Upper lobe of left lung (tissue), 6 donors: Measurements from ENCODE around the gene EEF1AKMT3. TPM values are rescaled to one million over a fixed set of nuclear protein-coding genes. Genes with fewer than 3 reads are reported as not detected.
"Not testable (repeated sequence)": the region's sequence is repeated elsewhere in the genome, so short reads cannot be mapped to it uniquely, and the experiment has no call there.

ENCODE experiments used
- ATAC-seq, 2 donors: fragments of 200-7000 bp; cut with Tn5 transposase; one replicate each; pipeline ENCODE4 v1.9.1; 2022; ENCODE audit warnings: mild to moderate bottlenecking in 2 of 2, moderate library complexity in 2 of 2; ENCODE audit not compliant: low FRiP score in 2 of 2
- DNase-seq, 2 donors: peaks; one replicate each; pipeline ENCODE4 v3.0.0-alpha.2; 2019 to 2020
- H3K27ac ChIP-seq, 4 donors: fragments of 200-600 bp; sonication (generic); one replicate each; pipeline ENCODE4 v1.5.1; 2016 to 2019
- H3K27me3 ChIP-seq, 4 donors: fragments of 200-600 bp; sonication (generic); one replicate each; pipeline ENCODE4 v1.5.1; 2017 to 2019
- H3K36me3 ChIP-seq, 4 donors: fragments of 200-600 bp; sonication (generic); one replicate each; pipeline ENCODE4 v1.5.1; 2016 to 2019
- H3K4me1 ChIP-seq, 4 donors: fragments of 200-600 bp; sonication (generic); one replicate each; pipeline ENCODE4 v1.5.1; 2018 to 2019
- H3K4me3 ChIP-seq, 4 donors: fragments of 200-600 bp; sonication (generic); one replicate each; pipeline ENCODE4 v1.5.1; 2017 to 2019; ENCODE audit warnings: mild to moderate bottlenecking in 2 of 4, moderate library complexity in 1 of 4
- H3K9me3 ChIP-seq, 4 donors: fragments of 200-600 bp; sonication (generic); one replicate each; pipeline ENCODE4 v1.5.1; 2018 to 2019
- CTCF ChIP-seq, 6 experiments: fragments of 450-650 bp in 4 of 6; fragments of 200-600 bp in 2 of 6; sonication (generic) in 2 of 6; IDR thresholded peaks; one replicate each; pipeline ENCODE4 v1.5.1; 2016 to 2019; ENCODE audit warnings: antibody characterized with exemption in 6 of 6
- EP300 ChIP-seq, 4 donors: sonication (generic); formaldehyde crosslinking; IDR thresholded peaks; one replicate each; pipeline ENCODE4 v1.5.1; 2017; ENCODE audit warnings: antibody characterized with exemption in 4 of 4, control low read depth in 2 of 4
- POLR2A ChIP-seq, 4 donors: fragments of 450-650 bp; IDR thresholded peaks; one replicate each; pipeline ENCODE4 v1.5.1; 2016 to 2017; ENCODE audit warnings: antibody characterized with exemption in 4 of 4, mild to moderate bottlenecking in 2 of 4
- POLR2AphosphoS5 ChIP-seq, 2 donors: sonication (generic); formaldehyde crosslinking; IDR thresholded peaks; one replicate each; pipeline ENCODE4 v1.5.1; 2017; ENCODE audit warnings: antibody characterized with exemption in 2 of 2
- WGBS, 2 donors: methylation state at CpG; one replicate each; pipeline ENCODE4 v1.1.5; 2017 to 2018; 5-methylcytosine and 5-hydroxymethylcytosine counted together
- total RNA-seq, 6 donors: library from RNA; depleted of rRNA in 4 of 6; stranded (reverse); fragments of >200 nt in 4 of 6; gene quantifications; one replicate each; pipeline versions ENCODE4 v1.1.0 to v1.2.1, GENCODE V29; 2016 to 2021
- donor health status: DM: no; HTN: no; CAD: no; lungs with moderate emphysema.
- donor health status: DM: no; HTN: yes; CAD: no; lungs with severe emphysema.

Gene EEF1AKMT3
- total RNA-seq, 6 donors from 2014 or later: 4.2 to 18.3 (median 6.4) TPM

GRCh38 chr12:57816855-57817151 is 44.4 kb downstream of the EEF1AKMT3 start:
- Histone ChIP-seq H3K9me3 (no peaks in the 10 kb centered on the region), H3K4me1 (peaks cover 49 to 64% (median 59%) of the 10 kb centered on the region in 4 donors), H3K36me3 (peaks cover 8 to 50% (median 31%) of the 10 kb centered on the region in 4 donors), H3K4me3 (no peak overlapping the region), H3K27me3 (no peaks in the 10 kb centered on the region), H3K27ac (peak overlapping the region; percentile 59 to 88 (median 72))
- peak in 1 of 2 donors; percentile 68 for DNase-seq
- WGBS, 2 donors: 17 to 30% methylated on average over 5 of the region's 5 CpGs
- ATAC-seq: peak; percentile 47 to 86
- TF ChIP-seq POLR2AphosphoS5 (IDR thresholded peaks at IDR 0.05) (peak; percentile 21 to 69), EP300 (IDR thresholded peaks at IDR 0.05) (no peak)

- H3K4me1 ChIP-seq: peaks cover 50 to 70% (median 61%) of the 10 kb centered on the region in 4 donors
- peaks cover 12 to 50% (median 33%) of the 10 kb centered on the region in 4 donors for H3K36me3 ChIP-seq
Measured at GRCh38 chr12:57817261-57817989, 45.0 kb downstream of the EEF1AKMT3 start.

GRCh38 chr12:57817990-57818331 is 45.5 kb downstream of the EEF1AKMT3 start:
- DNase-seq, H3K27me3 ChIP-seq, H3K4me3 ChIP-seq, H3K9me3 ChIP-seq, ATAC-seq: not testable (repeated sequence)
- 75 to 88% methylated on average over 3 of the region's 3 CpGs for WGBS, 2 donors
- H3K4me1 ChIP-seq: peaks cover 55 to 75% (median 65%) of the 10 kb centered on the region in 4 donors
- H3K27ac ChIP-seq: peak overlapping the region; percentile 59 to 88 (median 72)
- H3K36me3 ChIP-seq: peaks cover 14 to 50% (median 35%) of the 10 kb centered on the region in 4 donors

More at GRCh38 chr12:57817261-57817989, 45.0 kb downstream of the EEF1AKMT3 start:
- no peak for DNase-seq
- H3K27ac ChIP-seq: peak overlapping the region; percentile 59 to 88 (median 72)
- no peaks in the 10 kb centered on the region for H3K9me3 ChIP-seq
- no peak overlapping the region for H3K4me3 ChIP-seq
- no peak for ATAC-seq
- WGBS, 2 donors: 66 to 73% methylated on average over 6 to 8 of the region's 8 CpGs
- no peak for TF ChIP-seq EP300 (IDR thresholded peaks at IDR 0.05)
- H3K27me3 ChIP-seq: no peaks in the 10 kb centered on the region

GRCh38 chr12:57820119-57820518 is 47.7 kb downstream of the EEF1AKMT3 start:
- H3K27me3 ChIP-seq, ATAC-seq, DNase-seq, H3K4me3 ChIP-seq, H3K9me3 ChIP-seq: not testable (repeated sequence)
- Histone ChIP-seq H3K36me3 (peaks cover 36 to 69% (median 56%) of the 10 kb centered on the region in 4 donors), H3K4me1 (peaks cover 58 to 88% (median 69%) of the 10 kb centered on the region in 4 donors), H3K27ac (peak overlapping the region in 2 of 4 donors; percentile 84 to 88)
- 75 to 77% methylated on average over 8 of the region's 8 CpGs for WGBS, 2 donors

- H3K9me3 ChIP-seq, ATAC-seq, H3K27me3 ChIP-seq, DNase-seq, H3K4me3 ChIP-seq: not testable (repeated sequence)
- Histone ChIP-seq H3K36me3 (peaks cover 45 to 78% (median 65%) of the 10 kb centered on the region in 4 donors), H3K4me1 (peaks cover 49 to 80% (median 63%) of the 10 kb centered on the region in 4 donors), H3K27ac (peak overlapping the region in 3 of 4 donors; percentile 55 to 88 (median 84))
- WGBS, 2 donors: 73 to 82% methylated on average over 3 to 5 of the region's 5 CpGs
Measured at GRCh38 chr12:57821015-57821414, 48.6 kb downstream of the EEF1AKMT3 start.

GRCh38 chr12:57821474-57822214 is 49.2 kb downstream of the EEF1AKMT3 start:
- DNase-seq: no peak
- H3K27me3 ChIP-seq: no peaks in the 10 kb centered on the region
- ATAC-seq: no peak
- TF ChIP-seq CTCF (IDR thresholded peaks at IDR 0.05) (no peak), POLR2A (IDR thresholded peaks at IDR 0.05) (no peak), POLR2AphosphoS5 (IDR thresholded peaks at IDR 0.05) (no peak), EP300 (IDR thresholded peaks at IDR 0.05) (no peak)
- H3K4me1 ChIP-seq: peaks cover 47 to 74% (median 59%) of the 10 kb centered on the region in 4 donors
- H3K27ac ChIP-seq: peak overlapping the region in 3 of 4 donors; percentile 55 to 88 (median 84)
- 84 to 85% methylated on average over 10 of the region's 10 CpGs for WGBS, 2 donors
- peaks cover 51 to 84% (median 71%) of the 10 kb centered on the region in 4 donors for H3K36me3 ChIP-seq
- no peak overlapping the region for H3K4me3 ChIP-seq
- no peaks in the 10 kb centered on the region for H3K9me3 ChIP-seq

GRCh38 chr12:57822392-57823130 is 50.1 kb downstream of the EEF1AKMT3 start:
- ATAC-seq (no peak), DNase-seq (no peak)
- Histone ChIP-seq H3K4me1 (peaks cover 43 to 74% (median 51%) of the 10 kb centered on the region in 4 donors), H3K36me3 (peaks cover 60 to 93% (median 80%) of the 10 kb centered on the region in 4 donors), H3K27me3 (no peaks in the 10 kb centered on the region), H3K9me3 (no peaks in the 10 kb centered on the region), H3K4me3 (no peak overlapping the region), H3K27ac (peak overlapping the region; percentile 55 to 88 (median 74))
- TF ChIP-seq POLR2A (IDR thresholded peaks at IDR 0.05) (no peak), POLR2AphosphoS5 (IDR thresholded peaks at IDR 0.05) (peak in 1 of 2 donors; percentile 35), EP300 (IDR thresholded peaks at IDR 0.05) (peak in 1 of 4 donors; percentile 35)
- WGBS, 2 donors: 78 to 79% methylated on average over 10 of the region's 10 CpGs
